IPS-18c (cell line): ENCODE results near the gene LCP1.

Experiments used
- H3K4me3 ChIP-seq: 2 replicates; pipeline ENCODE4 v1.7.0; 2013; ENCODE audit warnings: low read depth, mild to moderate bottlenecking, low read length, moderate library complexity; ENCODE audit not compliant: insufficient read depth
- H3K9me3 ChIP-seq: one replicate; pipeline ENCODE4 v1.6.1; 2013; ENCODE audit warnings: mild to moderate bottlenecking, low read length, moderate library complexity; ENCODE audit not compliant: control insufficient read depth, insufficient read depth

Gene LCP1

GRCh38 chr13:46145135-46145534 is 36.8 kb downstream of the LCP1 start:
- H3K9me3 ChIP-seq = no peaks in the 10 kb centered on the region
- no peak overlapping the region for H3K4me3 ChIP-seq

- Histone ChIP-seq H3K9me3 (no peaks in the 10 kb centered on the region), H3K4me3 (no peak overlapping the region)
Measured at GRCh38 chr13:46143184-46143701, 38.7 kb downstream of the LCP1 start.

- H3K4me3 ChIP-seq = no peak overlapping the region
- H3K9me3 ChIP-seq = no peaks in the 10 kb centered on the region
Measured at GRCh38 chr13:46142776-46143175, 39.2 kb downstream of the LCP1 start.

GRCh38 chr13:46140044-46140443 is 41.9 kb downstream of the LCP1 start:
- Histone ChIP-seq H3K4me3 (no peak overlapping the region), H3K9me3 (no peaks in the 10 kb centered on the region)

GRCh38 chr13:46137627-46138317 is 44.2 kb downstream of the LCP1 start:
- Histone ChIP-seq H3K4me3 (no peak overlapping the region), H3K9me3 (no peaks in the 10 kb centered on the region)

GRCh38 chr13:46136688-46137087 is 45.3 kb downstream of the LCP1 start:
- Histone ChIP-seq H3K4me3 (no peak overlapping the region), H3K9me3 (no peaks in the 10 kb centered on the region)

- no peaks in the 10 kb centered on the region for H3K9me3 ChIP-seq
- H3K4me3 ChIP-seq = no peak overlapping the region
Measured at GRCh38 chr13:46134961-46135522, 46.9 kb downstream of the LCP1 start.

- H3K9me3 ChIP-seq = no peaks in the 10 kb centered on the region
- H3K4me3 ChIP-seq = no peak overlapping the region
Measured at GRCh38 chr13:46134494-46134893, 47.5 kb downstream of the LCP1 start.

- Histone ChIP-seq H3K9me3 (no peaks in the 10 kb centered on the region), H3K4me3 (no peak overlapping the region)
Measured at GRCh38 chr13:46132109-46132508, 49.9 kb downstream of the LCP1 start.

- H3K9me3 ChIP-seq = no peaks in the 10 kb centered on the region
- H3K4me3 ChIP-seq = no peak overlapping the region
Measured at GRCh38 chr13:46131705-46132104, 50.3 kb downstream of the LCP1 start.

- Histone ChIP-seq H3K4me3 (no peak overlapping the region), H3K9me3 (no peaks in the 10 kb centered on the region)
Measured at GRCh38 chr13:46129955-46130618, 51.9 kb downstream of the LCP1 start.

- Histone ChIP-seq H3K4me3 (no peak overlapping the region), H3K9me3 (no peaks in the 10 kb centered on the region)
Measured at GRCh38 chr13:46129124-46129523, 52.9 kb downstream of the LCP1 start.

GRCh38 chr13:46127358-46128023 is 54.5 kb downstream of the LCP1 start:
- Histone ChIP-seq H3K9me3 (no peaks in the 10 kb centered on the region), H3K4me3 (no peak overlapping the region)

- H3K9me3 ChIP-seq = no peaks in the 10 kb centered on the region
- H3K4me3 ChIP-seq = no peak overlapping the region
Measured at GRCh38 chr13:46126552-46127357, 55.2 kb downstream of the LCP1 start.

- no peaks in the 10 kb centered on the region for H3K9me3 ChIP-seq
- no peak overlapping the region for H3K4me3 ChIP-seq
Measured at GRCh38 chr13:46126056-46126455, 55.9 kb downstream of the LCP1 start.

GRCh38 chr13:46124967-46125933 is 56.7 kb downstream of the LCP1 start:
- Histone ChIP-seq H3K9me3 (no peaks in the 10 kb centered on the region), H3K4me3 (no peak overlapping the region)
